HCT116 (cell line): Measurements from ENCODE around the gene DCTN3. TPM values are rescaled to one million over a fixed set of nuclear protein-coding genes. Genes with fewer than 3 reads are reported as not detected.

Source experiments
- ATAC-seq: fragments of 200-7000 bp; cut with Tn5 transposase; 2 replicates; pipeline ENCODE4 v1.9.1; 2020; ENCODE audit warnings: mild to moderate bottlenecking, moderate library complexity
- BruUV-seq: library from RNA; stranded (reverse); fragments of 400-500 nt; replicated peaks from 2 replicates; lab custom pipeline; 2021; lab: Mats Ljungman, UMichigan
- CTCF ChIA-PET: fragments of 300-600 bp; sonication (Branson Sonifier 250); formaldehyde crosslinking; loops from one replicate; lab custom pipeline; 2021; ENCODE audit warnings: antibody characterized with exemption; lab: Charles Lee
- POLR2A ChIA-PET: fragments of 300-600, 350-600 bp; sonication (Branson Sonifier 250); formaldehyde crosslinking; loops from one replicate; lab custom pipeline; 2021; ENCODE audit warnings: antibody characterized with exemption; lab: Charles Lee
- RAD21 ChIA-PET, 2 experiments: fragments of 300-600 bp; sonication (Branson Sonifier 250); formaldehyde crosslinking; loops; one replicate each; lab custom pipeline; 2023; ENCODE audit warnings: low total read pairs in 2 of 2; ENCODE audit not compliant: uncharacterized antibody in 2 of 2, unreplicated experiment in 2 of 2, low non-redundant PET in 1 of 2; lab: Charles Lee
- DNase-seq: peaks from one replicate; pipeline ENCODE4 v3.0.0-alpha.2; 2010; ENCODE audit warnings: low read depth, low spot score
- H2AFZ ChIP-seq: fragments of 200-600 bp; shearing (Covaris generic), sonication (generic); 2 replicates; pipeline ENCODE4 v1.6.1; 2017; ENCODE audit warnings: low read depth, mixed run types, mixed read lengths, antibody characterized with exemption, low read length; ENCODE audit not compliant: poor library complexity, severe bottlenecking
- H3K27ac ChIP-seq: 2 replicates; pipeline ENCODE4 v1.5.1; 2012; ENCODE audit warnings: low read depth, low read length
- H3K27me3 ChIP-seq: fragments of 200-600 bp; sonication (generic); 2 replicates; pipeline ENCODE4 v1.6.1; 2016; ENCODE audit warnings: mixed run types, low read length, mixed read lengths; ENCODE audit not compliant: insufficient read depth
- H3K36me3 ChIP-seq, 2 experiments: fragments of 200-500 bp in 1 of 2; fragments of 200-600 bp in 1 of 2; sonication (Bioruptor generic) in 1 of 2; sonication (generic) in 1 of 2; 2 replicates each; pipeline versions ENCODE4 v1.5.1 to v1.6.1; 2014 to 2016; ENCODE audit warnings: low read length in 2 of 2, inconsistent platforms in 1 of 2, mixed read lengths in 1 of 2, mixed run types in 1 of 2; ENCODE audit not compliant: insufficient read depth in 2 of 2, control insufficient read depth in 1 of 2
- H3K4me1 ChIP-seq, 2 experiments: fragments of 200-600 bp in 1 of 2; sonication (generic) in 1 of 2; 2 replicates each; pipeline versions ENCODE4 v1.5.1 to v1.6.1; 2012 to 2017; ENCODE audit warnings: low read length in 2 of 2, inconsistent platforms in 1 of 2, mild to moderate bottlenecking in 1 of 2, mixed read lengths in 1 of 2, mixed run types in 1 of 2, moderate library complexity in 1 of 2; ENCODE audit not compliant: insufficient read depth in 2 of 2, control insufficient read depth in 1 of 2
- H3K4me2 ChIP-seq: fragments of 200-600 bp; sonication (generic); 2 replicates; pipeline ENCODE4 v1.6.1; 2017; ENCODE audit warnings: mixed run types, low read length, mixed read lengths
- H3K4me3 ChIP-seq, 2 experiments: fragments of 200-600 bp in 1 of 2; sonication (generic) in 1 of 2; replicated peaks in 1 of 2; 2 replicates each; pipeline ENCODE4 v1.5.1; 2011 to 2016; ENCODE audit warnings: low read length in 2 of 2, control low read depth in 1 of 2, low read depth in 1 of 2, mild to moderate bottlenecking in 1 of 2, mixed read lengths in 1 of 2, mixed run types in 1 of 2
- H3K79me2 ChIP-seq: fragments of 200-600 bp; sonication (generic); 2 replicates; pipeline ENCODE4 v1.6.1; 2017; ENCODE audit warnings: mild to moderate bottlenecking, mixed run types, low read length, moderate library complexity, mixed read lengths; ENCODE audit not compliant: insufficient read depth
- H3K9ac ChIP-seq: fragments of 200-600 bp; sonication (generic); 2 replicates; pipeline ENCODE4 v1.6.1; 2016; ENCODE audit warnings: low read length, mixed read lengths
- H3K9me2 ChIP-seq: fragments of 200-600 bp; sonication (generic), shearing (Covaris generic); 2 replicates; pipeline ENCODE4 v1.6.1; 2017; ENCODE audit warnings: mixed run types, mild to moderate bottlenecking, moderate library complexity; ENCODE audit not compliant: insufficient read depth
- H3K9me3 ChIP-seq, 2 experiments: fragments of 200-500 bp in 1 of 2; fragments of 200-600 bp in 1 of 2; sonication (Bioruptor generic) in 1 of 2; sonication (generic) in 1 of 2; 2 replicates each; pipeline ENCODE4 v1.6.1; 2014 to 2017; ENCODE audit warnings: low read length in 2 of 2, mixed read lengths in 2 of 2, inconsistent platforms in 1 of 2, low read depth in 1 of 2, mild to moderate bottlenecking in 1 of 2, mixed run types in 1 of 2, moderate library complexity in 1 of 2; ENCODE audit not compliant: control insufficient read depth in 1 of 2, insufficient read depth in 1 of 2
- H4K20me1 ChIP-seq: fragments of 200-600 bp; sonication (generic), shearing (Covaris generic); 2 replicates; pipeline ENCODE4 v1.6.1; 2017; ENCODE audit warnings: mixed run types, mild to moderate bottlenecking, moderate library complexity; ENCODE audit not compliant: insufficient read depth
- CEBPB ChIP-seq: IDR thresholded peaks from 2 replicates; pipeline ENCODE4 v1.6.1; 2012; ENCODE audit warnings: low read depth
- EGR1 ChIP-seq: IDR thresholded peaks from 2 replicates; pipeline ENCODE4 v1.6.1; 2012; ENCODE audit warnings: low read depth
- EZH2phosphoT487 ChIP-seq: fragments of 200-600 bp; IDR thresholded peaks from 2 replicates; pipeline ENCODE4 v1.6.1; 2018; ENCODE audit warnings: antibody characterized with exemption, borderline replicate concordance
- JUND ChIP-seq: IDR thresholded peaks from 2 replicates; pipeline ENCODE4 v1.6.1; 2012
- POLR2A ChIP-seq: IDR thresholded peaks from 2 replicates; pipeline ENCODE4 v1.7.0; 2011; ENCODE audit warnings: borderline replicate concordance; ENCODE audit not compliant: insufficient read depth, insufficient read length; ENCODE audit errors: extremely low read depth
- SIN3A ChIP-seq: IDR thresholded peaks from 2 replicates; pipeline ENCODE4 v1.6.1; 2012; ENCODE audit warnings: low read depth
- SP1 ChIP-seq: IDR thresholded peaks from 2 replicates; pipeline ENCODE4 v1.6.1; 2012; ENCODE audit warnings: low read depth
- SRF ChIP-seq: IDR thresholded peaks from 2 replicates; pipeline ENCODE4 v1.6.1; 2012; ENCODE audit warnings: low read depth
- TCF7L2 ChIP-seq: IDR thresholded peaks from 2 replicates; pipeline ENCODE4 v1.7.0; 2011; ENCODE audit warnings: borderline replicate concordance, inconsistent platforms; ENCODE audit not compliant: insufficient read depth, insufficient read length; ENCODE audit errors: extremely low read depth
- YY1 ChIP-seq: IDR thresholded peaks from 2 replicates; pipeline ENCODE4 v1.6.1; 2011; ENCODE audit warnings: low read length, low read depth, moderate library complexity, mild to moderate bottlenecking; ENCODE audit not compliant: insufficient replicate concordance; ENCODE audit errors: extremely low read depth
- ZFX ChIP-seq: fragments of 450-650 bp; IDR thresholded peaks from 2 replicates; pipeline ENCODE4 v1.6.1; 2017
- intact Hi-C: fragments of 100-400 bp; cut with micrococcal nuclease; formaldehyde crosslinking; loops from 2 replicates; pipeline ENCODE4 v1.10.0; 2022
- total RNA-seq: library from RNA; stranded (reverse); gene quantifications from one replicate; pipeline ENCODE4 v1.2.1, GENCODE V29; 2021; ENCODE audit not compliant: unreplicated experiment
- TF ChIP-seq, protein P1 (sequence below), 3 experiments: fragments of 200-600 bp in 1 of 3; sonication (generic) in 1 of 3; IDR thresholded peaks in 2 of 3; conservative IDR thresholded peaks in 1 of 3; 2 replicates each; pipeline ENCODE4 v1.5.1; 2012 to 2017; ENCODE audit warnings: low read depth in 2 of 3, low read length in 2 of 3, antibody characterized with exemption in 1 of 3, borderline replicate concordance in 1 of 3, control low read depth in 1 of 3, mild to moderate bottlenecking in 1 of 3, mixed read lengths in 1 of 3, mixed run types in 1 of 3, moderate library complexity in 1 of 3; ENCODE audit not compliant: insufficient read depth in 1 of 3
- TF ChIP-seq, protein P2 (sequence below): IDR thresholded peaks from 2 replicates; pipeline ENCODE4 v1.6.1; 2012; ENCODE audit warnings: low read depth
- TF ChIP-seq, protein P3 (sequence below): IDR thresholded peaks from 2 replicates; pipeline ENCODE4 v1.6.1; 2011; ENCODE audit warnings: mild to moderate bottlenecking, low read length, moderate library complexity; ENCODE audit not compliant: insufficient replicate concordance; ENCODE audit errors: extremely low read depth
- TF ChIP-seq, protein P4 (sequence below): IDR thresholded peaks from 2 replicates; pipeline ENCODE4 v1.6.1; 2012

Gene DCTN3
- total RNA-seq, 1 experiment from 2014 or later: 64.0 TPM

DNA sequence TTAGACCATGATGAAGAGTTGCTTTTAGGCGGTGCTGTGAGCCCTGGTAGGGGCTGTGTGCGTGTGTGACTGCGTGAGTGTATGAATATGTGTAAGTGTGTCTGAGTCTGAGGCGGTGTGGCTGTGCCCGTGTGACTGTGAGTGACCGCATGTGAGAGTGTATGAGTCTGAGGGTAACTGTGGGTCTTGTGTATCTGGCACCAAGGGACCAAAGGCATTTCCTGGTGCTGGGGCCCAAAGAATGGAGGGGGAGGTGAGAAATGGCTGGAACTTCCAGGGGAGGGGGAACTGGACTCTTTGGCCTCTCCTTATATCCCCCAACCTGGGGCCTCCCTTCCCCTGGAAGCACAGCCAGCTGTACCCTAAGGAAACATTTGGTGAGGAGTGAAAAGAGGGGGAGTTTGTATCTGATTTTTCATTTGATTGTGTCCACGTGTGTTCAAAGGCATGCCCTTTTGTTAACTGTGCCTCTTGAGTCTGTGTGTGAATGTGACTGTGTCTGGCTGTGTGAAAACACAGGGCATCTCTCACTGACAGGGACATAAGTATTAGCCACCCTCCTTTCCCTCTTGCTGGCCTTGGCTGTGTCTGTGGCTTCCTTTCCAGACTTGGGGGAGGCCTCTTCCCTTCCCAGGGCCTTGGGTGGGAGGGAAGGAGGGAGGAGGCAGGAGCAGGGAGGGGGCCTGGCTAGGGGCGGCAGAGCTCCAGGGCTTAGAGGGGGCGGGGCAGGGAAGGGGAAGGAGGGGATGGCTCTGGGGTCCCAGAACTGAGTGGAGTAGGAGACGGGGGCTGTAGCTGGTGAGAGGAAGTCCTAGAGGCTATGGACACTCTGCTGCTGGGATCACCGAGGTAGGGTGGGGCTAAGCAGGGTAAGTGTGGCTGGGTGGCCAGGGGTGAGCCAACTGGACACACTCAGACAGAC, 33.1 kb upstream of the DCTN3 start:
- no peak for TF ChIP-seq ZFX
- TF ChIP-seq TCF7L2: no peak
- TF ChIP-seq JUND: no peak
- TF ChIP-seq YY1: no peak
- no peak for TF ChIP-seq SIN3A
- TF ChIP-seq, protein P1, sequence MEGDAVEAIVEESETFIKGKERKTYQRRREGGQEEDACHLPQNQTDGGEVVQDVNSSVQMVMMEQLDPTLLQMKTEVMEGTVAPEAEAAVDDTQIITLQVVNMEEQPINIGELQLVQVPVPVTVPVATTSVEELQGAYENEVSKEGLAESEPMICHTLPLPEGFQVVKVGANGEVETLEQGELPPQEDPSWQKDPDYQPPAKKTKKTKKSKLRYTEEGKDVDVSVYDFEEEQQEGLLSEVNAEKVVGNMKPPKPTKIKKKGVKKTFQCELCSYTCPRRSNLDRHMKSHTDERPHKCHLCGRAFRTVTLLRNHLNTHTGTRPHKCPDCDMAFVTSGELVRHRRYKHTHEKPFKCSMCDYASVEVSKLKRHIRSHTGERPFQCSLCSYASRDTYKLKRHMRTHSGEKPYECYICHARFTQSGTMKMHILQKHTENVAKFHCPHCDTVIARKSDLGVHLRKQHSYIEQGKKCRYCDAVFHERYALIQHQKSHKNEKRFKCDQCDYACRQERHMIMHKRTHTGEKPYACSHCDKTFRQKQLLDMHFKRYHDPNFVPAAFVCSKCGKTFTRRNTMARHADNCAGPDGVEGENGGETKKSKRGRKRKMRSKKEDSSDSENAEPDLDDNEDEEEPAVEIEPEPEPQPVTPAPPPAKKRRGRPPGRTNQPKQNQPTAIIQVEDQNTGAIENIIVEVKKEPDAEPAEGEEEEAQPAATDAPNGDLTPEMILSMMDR (IDR thresholded peaks at IDR 0.05 in 2 of 3, conservative IDR thresholded peaks at IDR 0.05 in 1 of 3; ENCODE audit: borderline replicate concordance in 1 of 3, insufficient read depth in 1 of 3, low read depth in 2 of 3, low read length in 2 of 3): no peak
- TF ChIP-seq SRF: no peak
- TF ChIP-seq, protein P2, sequence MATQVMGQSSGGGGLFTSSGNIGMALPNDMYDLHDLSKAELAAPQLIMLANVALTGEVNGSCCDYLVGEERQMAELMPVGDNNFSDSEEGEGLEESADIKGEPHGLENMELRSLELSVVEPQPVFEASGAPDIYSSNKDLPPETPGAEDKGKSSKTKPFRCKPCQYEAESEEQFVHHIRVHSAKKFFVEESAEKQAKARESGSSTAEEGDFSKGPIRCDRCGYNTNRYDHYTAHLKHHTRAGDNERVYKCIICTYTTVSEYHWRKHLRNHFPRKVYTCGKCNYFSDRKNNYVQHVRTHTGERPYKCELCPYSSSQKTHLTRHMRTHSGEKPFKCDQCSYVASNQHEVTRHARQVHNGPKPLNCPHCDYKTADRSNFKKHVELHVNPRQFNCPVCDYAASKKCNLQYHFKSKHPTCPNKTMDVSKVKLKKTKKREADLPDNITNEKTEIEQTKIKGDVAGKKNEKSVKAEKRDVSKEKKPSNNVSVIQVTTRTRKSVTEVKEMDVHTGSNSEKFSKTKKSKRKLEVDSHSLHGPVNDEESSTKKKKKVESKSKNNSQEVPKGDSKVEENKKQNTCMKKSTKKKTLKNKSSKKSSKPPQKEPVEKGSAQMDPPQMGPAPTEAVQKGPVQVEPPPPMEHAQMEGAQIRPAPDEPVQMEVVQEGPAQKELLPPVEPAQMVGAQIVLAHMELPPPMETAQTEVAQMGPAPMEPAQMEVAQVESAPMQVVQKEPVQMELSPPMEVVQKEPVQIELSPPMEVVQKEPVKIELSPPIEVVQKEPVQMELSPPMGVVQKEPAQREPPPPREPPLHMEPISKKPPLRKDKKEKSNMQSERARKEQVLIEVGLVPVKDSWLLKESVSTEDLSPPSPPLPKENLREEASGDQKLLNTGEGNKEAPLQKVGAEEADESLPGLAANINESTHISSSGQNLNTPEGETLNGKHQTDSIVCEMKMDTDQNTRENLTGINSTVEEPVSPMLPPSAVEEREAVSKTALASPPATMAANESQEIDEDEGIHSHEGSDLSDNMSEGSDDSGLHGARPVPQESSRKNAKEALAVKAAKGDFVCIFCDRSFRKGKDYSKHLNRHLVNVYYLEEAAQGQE: no peak
- TF ChIP-seq, protein P3, sequence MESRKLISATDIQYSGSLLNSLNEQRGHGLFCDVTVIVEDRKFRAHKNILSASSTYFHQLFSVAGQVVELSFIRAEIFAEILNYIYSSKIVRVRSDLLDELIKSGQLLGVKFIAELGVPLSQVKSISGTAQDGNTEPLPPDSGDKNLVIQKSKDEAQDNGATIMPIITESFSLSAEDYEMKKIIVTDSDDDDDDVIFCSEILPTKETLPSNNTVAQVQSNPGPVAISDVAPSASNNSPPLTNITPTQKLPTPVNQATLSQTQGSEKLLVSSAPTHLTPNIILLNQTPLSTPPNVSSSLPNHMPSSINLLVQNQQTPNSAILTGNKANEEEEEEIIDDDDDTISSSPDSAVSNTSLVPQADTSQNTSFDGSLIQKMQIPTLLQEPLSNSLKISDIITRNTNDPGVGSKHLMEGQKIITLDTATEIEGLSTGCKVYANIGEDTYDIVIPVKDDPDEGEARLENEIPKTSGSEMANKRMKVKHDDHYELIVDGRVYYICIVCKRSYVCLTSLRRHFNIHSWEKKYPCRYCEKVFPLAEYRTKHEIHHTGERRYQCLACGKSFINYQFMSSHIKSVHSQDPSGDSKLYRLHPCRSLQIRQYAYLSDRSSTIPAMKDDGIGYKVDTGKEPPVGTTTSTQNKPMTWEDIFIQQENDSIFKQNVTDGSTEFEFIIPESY: no peak
- no peak for TF ChIP-seq CEBPB
- TF ChIP-seq, protein P4, sequence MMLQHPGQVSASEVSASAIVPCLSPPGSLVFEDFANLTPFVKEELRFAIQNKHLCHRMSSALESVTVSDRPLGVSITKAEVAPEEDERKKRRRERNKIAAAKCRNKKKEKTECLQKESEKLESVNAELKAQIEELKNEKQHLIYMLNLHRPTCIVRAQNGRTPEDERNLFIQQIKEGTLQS: no peak
- no peak for TF ChIP-seq EGR1
- no peak for TF ChIP-seq SP1
- TF ChIP-seq EZH2phosphoT487: no peak
- no peak for TF ChIP-seq POLR2A
- POLR2A ChIA-PET: interaction anchor here (0.6 kb wide), 1 partner anchor 16 kb away, joined by 3 read pairs; the partner anchor contains the start of gene SIGMAR1
- no peak for ATAC-seq

More for the DNA sequence above, 33.1 kb upstream of the DCTN3 start:
- H3K9me2 ChIP-seq: no peaks in the 10 kb centered on the region
- no peak overlapping the region for H3K27ac ChIP-seq
- H3K9ac ChIP-seq: no peak overlapping the region
- no peaks in the 10 kb centered on the region for H4K20me1 ChIP-seq
- no peaks in the 10 kb centered on the region for H3K27me3 ChIP-seq
- no peak overlapping the region for H2AFZ ChIP-seq
- ChIA-PET CTCF (no interaction called here), RAD21 (no interaction called here)
- DNase-seq: no peak
- intact Hi-C loops: no loop called here
- BruUV-seq: no TSS peak
- H3K4me1 ChIP-seq: peaks cover 13 to 29% of the 10 kb centered on the region in 2 experiments
- H3K79me2 ChIP-seq: no peaks in the 10 kb centered on the region
- H3K4me3 ChIP-seq: no peak overlapping the region
- H3K9me3 ChIP-seq: no peaks in the 10 kb centered on the region
- H3K4me2 ChIP-seq: peak overlapping the region; percentile 83; the same call in 1 of the 2 replicates
- peaks cover 0 to 6% of the 10 kb centered on the region in 2 experiments; a peak in 1 of 4 replicates for H3K36me3 ChIP-seq
